GM23248 (cell line): Measurements from ENCODE around the gene DGKB.

ENCODE experiments used
- EZH2 ChIP-seq: fragments of 200-600 bp; sonication (generic); IDR thresholded peaks from 2 replicates; pipeline ENCODE4 v1.6.1; 2018; ENCODE audit warnings: antibody characterized with exemption, mild to moderate bottlenecking; ENCODE audit not compliant: insufficient read depth, poor library complexity, severe bottlenecking
- EZH2phosphoT487 ChIP-seq: fragments of 200-600 bp; sonication (generic); IDR thresholded peaks from 2 replicates; pipeline ENCODE4 v1.6.1; 2018; ENCODE audit warnings: antibody characterized with exemption, moderate library complexity, mild to moderate bottlenecking, low read depth; ENCODE audit not compliant: insufficient read depth

GRCh38 chr7:14438366-14438765, 464.2 kb downstream of the DGKB start:
- TF ChIP-seq EZH2phosphoT487 (no peak), EZH2 (no peak)
